HG03469 (cell line): ENCODE measurements around the gene FOXO6.

Source experiments
- ATAC-seq: cut with Tn5 transposase; IDR thresholded peaks from one replicate; pipeline ENCODE4 v1.9.1; 2021; ENCODE audit warnings: mild to moderate bottlenecking, moderate library complexity, moderate number of reproducible peaks; ENCODE audit not compliant: unreplicated experiment

The FOXO6 gene

DNA sequence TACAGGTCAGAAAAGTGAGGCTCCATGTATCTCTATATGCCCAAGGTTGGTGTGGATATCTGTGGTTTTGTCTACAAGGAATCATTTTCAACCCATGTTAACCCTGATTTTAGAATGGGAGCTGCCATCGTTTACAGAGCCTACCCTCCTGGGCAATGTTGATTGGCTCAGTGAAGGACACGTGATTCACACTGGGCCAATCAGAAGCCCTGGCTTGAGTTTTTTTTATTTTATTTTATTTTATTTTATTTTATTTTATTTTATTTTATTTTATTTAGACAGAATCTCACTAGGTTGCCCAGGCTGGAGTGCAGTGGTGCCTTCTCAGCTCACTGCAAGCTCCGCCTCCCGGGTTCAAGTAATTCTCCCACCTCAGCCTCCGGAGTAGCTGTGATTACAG, 35.8 kb downstream of the FOXO6 start:
- no peak for ATAC-seq

DNA sequence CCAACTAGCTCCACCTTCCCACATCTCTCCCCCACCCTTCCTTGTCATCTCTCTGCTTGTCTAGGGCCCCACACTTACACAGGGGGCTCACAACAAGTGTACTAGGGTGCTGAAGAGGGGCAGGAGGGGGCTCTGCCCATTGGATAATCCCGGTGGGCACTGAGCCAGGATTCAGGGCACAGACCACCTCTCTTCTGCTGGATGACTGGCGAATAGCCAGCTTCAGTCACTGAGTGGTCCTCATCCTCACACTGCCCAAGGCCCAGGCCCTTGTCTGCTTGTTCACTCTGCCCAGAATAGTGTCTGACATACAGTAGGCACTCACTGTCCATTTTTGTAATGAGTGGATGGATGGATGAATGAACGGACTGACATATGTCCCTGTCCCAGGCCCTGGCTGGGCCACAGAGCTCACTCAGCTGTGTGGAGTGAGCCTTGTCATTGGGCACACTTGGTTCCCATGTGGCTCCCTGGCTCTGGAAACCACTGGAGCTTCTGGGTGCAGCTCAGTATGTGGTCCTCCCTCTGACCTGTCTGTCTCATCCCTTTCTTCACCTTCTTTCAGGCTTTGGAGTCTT, 36.6 kb downstream of the FOXO6 start:
- no peak for ATAC-seq

- no peak for ATAC-seq
These were observed 38.0 kb downstream of the FOXO6 start for GRCh38 chr1:41399145-41399795.

DNA sequence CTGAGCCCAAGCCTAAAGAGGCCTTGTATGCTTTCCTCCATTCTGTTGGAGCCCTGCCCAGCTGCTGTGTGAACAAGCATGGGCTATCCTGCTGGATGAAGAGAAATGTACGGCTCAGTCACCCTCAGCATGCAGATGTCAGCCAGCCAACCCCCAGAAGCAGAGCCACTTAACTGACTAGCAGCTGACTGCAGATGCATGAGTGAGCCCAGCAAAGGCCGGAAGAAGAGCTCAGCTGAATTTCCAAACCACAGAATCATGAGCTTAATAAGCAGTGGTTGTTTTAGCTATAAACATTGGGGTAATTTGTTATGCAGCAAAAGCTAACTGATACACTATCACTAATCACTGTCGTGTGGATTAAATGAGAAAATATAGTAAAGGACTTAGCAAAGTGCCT, 39.0 kb downstream of the FOXO6 start:
- no peak for ATAC-seq

DNA sequence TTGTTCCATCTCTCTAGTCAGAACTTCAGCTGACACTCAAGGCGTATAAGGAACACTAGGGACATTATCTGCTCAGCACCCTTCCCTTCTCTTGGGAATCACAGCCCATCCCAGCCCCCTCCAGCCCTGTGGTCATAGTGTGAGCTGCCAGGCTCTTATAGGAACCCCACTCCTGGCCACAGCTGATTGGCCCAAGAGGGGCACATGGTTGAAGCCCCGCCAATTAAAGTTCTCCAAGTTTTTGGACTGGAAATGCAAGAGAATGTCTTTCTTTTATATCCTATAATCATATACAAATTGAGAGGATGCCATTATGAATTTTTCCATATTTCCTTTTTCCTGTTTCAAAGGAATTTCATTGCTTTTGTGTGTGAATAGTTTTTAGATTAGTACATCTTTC, 40.7 kb downstream of the FOXO6 start:
- ATAC-seq: no peak

DNA sequence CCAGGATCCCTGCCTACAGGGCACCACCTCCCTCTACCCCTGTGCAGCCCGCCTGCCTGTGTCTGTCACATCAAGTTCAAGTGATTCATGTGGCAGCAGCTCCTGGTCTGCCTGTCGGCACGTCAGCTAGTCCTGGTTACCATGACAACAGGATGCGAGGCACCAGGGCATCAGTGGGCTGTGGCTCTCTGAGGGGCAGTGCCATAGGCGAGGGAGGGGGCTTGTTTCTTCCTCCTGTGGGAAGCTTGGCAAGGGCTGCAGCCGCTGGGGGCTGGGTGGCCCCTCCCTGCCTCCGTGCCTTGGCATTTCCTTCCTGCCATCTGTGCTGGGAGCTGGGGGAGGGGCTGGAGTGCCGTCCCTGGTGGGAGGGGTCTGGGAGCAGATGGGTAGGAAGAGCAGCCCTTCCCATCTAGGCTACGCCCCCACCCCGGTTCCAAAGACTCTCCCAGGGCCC, 43.1 kb downstream of the FOXO6 start:
- no peak for ATAC-seq

GRCh38 chr1:41407664-41408252, 46.5 kb downstream of the FOXO6 start:
- no peak for ATAC-seq

DNA sequence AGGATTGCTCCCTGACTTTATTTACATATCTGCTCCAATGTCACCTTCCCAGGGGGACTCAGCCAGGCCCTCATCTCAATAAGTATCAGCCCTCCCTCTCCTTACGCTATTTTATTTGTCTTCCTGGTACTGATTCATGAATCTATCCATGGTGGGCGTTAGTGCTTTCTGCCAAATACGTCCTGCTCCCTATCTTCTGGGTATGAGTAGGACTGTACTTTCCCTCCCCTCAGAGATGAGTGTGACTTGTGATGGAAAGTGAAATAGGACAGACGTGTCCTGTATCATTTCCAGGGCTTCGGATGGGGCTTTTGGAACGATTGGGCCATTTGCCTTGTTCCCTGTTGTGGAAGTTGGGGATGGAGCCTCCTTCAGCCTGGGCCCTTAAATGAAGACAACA, 47.5 kb downstream of the FOXO6 start:
- no peak for ATAC-seq

GRCh38 chr1:41409825-41410224, 48.6 kb downstream of the FOXO6 start:
- no peak for ATAC-seq

DNA sequence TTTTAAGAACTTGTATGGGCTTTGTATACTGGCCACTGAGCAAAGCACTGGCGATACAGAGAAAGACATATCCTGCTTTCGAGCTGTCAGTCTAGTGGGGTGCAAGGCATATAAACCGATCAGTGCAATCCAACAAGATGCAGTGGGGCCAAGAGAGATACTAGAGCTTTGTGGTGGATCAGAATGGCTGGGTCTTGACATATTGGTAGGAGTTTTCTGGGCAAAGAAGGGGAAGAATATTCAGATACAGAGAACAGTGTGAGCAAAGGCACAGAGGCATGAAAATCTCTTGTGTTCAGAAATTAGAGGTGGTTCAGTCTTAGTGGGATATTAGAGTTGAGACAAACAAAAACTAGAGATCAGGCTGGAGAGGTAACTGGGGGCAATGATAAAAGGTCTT, 49.2 kb downstream of the FOXO6 start:
- ATAC-seq: no peak

GRCh38 chr1:41411229-41411628, 50.0 kb downstream of the FOXO6 start:
- no peak for ATAC-seq

DNA sequence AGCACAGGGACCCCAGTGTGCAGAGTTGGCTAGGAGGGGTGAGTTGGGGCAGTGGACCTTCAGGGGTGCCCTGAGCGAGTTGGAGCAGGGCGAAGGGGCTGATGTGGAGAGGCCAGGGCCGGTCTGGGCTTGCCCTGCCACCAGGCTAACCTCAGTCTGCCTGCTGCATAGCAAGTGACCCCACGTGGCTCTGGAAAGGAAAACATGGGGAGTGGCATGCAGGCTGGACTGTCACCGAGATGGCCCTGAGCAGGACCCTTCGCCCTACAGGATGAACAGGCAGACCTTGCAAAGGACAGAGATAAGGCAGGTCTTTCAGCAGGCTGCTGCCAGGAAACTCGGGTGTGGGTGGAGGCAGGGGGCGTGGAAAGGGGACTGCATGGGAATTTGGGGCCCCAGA, 51.5 kb downstream of the FOXO6 start:
- ATAC-seq: no peak

DNA sequence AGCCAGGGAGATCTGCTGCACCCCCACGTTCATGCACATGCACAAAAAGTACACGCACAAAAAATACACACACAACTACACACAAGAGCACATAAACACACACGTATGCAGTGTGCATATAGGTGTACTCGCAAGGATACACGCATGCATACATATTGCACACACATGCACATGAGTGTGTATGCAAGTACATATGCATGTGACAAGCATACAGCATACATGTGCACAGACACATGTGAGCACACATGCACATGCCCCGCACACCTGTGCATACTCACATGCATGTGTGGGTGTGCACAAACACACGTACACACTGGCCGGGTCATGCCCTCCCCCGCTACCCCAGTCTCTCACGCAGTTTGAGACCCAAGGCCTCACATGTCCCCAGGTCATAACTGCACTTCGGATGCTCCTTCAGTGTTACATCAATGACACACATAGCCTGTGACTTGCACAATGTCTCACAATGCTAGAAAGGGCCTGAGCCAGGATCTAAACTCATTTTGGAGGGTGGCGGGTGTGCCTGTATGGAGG, 52.6 kb downstream of the FOXO6 start:
- ATAC-seq: no peak

DNA sequence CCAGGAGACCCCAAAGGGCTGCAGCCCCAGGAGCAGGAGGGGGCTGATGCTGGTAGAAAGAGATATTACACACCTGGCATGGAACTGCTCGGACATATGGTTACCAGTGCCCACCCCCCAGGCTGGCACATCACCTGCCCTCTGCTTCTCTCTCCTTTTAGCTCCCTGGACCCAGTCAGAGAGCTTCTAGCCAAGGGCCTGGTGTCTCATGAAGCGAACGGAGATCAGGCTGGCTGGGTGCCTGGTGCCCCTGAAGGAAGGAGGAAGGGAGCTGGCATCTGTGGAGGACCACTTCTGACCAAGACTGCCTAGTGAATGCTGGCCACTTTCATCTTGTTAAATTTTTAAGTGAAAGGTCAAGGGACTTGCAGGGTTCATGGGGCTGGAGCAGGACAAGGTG, 53.1 kb downstream of the FOXO6 start:
- no peak for ATAC-seq

DNA sequence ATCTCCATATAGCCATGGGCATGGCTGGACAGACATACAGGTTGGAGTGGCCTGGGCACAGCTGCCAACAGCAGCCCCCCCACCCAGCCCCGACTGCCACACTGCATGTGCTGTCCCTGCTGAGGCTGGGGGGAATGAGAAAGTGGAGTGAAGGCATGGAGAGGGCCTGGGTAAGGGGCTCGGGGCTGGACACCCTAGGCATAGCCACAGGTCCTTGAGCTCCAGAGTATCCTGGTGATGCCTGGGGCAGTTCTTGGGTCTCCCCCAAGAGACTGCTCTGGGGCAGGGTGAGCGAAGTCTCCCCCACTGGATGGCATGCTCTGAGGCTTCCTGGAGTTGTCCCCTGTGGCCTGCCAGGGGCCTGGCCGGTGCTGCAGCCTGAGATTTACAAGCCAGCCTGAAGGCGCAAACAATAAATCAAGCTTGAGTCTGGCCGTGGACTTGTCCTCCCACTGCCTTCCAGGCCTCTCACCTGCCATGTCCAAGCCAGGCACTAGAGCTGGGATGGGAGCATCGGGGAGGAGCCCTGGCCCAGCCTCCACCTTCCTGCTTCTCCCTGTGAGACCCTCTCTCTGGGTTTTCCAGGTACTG, 53.6 kb downstream of the FOXO6 start:
- ATAC-seq: no peak

DNA sequence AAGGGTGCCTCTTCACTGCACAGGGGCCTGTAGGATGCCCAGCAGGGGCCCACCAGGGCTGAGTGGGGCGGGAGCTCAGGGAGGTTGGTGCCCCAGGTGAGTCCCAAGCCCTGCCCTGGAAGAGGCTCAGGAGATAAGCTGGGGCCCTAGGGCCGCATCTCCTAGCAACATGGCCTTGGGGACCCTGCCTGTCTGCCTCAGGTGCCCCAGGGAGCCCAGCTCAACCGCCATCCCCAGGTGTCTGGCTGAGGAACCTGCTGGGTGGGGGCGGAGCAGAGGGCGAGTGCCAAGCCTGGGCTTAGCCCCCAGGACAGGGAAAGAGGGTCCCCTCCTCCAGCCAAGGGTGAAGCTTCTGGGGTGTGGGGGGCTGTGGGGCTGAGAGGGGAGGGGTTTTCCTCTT, 54.8 kb downstream of the FOXO6 start:
- ATAC-seq: no peak

DNA sequence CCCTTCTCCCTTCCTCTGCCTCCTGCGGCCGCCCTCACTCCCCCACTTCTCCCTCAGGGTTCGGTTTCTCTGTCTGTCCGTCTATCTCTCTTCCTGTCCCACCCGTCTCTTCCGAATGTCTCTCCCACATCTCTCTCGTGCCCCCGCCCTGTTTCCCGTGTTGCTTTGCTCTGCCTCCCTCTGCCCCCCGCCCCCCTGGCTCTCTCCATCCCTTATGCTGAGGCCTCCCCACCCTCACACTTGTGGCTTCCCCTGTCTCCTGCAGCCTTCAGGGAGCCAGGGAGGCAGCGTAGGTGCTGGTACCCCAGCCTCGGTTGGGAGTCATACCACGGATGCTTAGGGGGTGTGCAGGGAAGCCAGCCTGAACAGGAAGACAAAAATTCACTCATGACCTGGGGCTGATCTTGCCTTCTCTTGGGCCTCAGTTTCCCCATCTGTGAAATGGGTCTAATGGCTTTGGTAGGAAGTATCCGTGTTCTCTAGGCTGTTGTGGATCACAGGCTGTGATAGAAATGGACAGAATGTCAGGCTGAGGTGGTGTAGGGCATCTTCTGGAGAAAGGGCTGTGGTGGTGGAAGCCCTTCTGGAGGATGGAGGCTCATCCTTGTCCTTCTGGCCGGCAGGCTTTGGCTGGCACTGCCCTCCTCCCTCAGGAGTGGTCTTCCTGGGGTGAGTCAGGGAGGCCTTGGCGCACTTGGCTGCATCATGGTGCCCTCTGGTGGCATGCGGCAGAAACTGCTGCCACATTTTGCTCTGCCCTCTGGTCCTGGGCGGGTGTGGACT, 55.5 kb downstream of the FOXO6 start:
- ATAC-seq: no peak

DNA sequence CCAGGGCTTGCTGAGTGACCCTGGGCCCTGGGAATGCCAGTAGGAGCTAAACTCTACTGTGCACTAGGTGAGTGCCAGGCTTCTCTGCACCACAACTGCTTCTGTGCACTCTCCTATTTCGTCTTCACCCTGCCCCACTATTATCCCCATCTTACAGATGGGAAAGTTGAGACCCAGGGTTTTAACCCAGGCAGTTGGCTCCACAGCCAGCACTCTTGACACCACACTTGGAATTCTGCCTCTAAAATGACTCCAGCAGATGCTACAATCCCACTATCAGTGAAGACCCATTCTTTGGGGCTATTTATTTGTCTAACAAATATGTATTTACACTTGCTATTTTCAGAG, 56.1 kb downstream of the FOXO6 start:
- ATAC-seq: no peak

- ATAC-seq: no peak
These were observed 56.5 kb downstream of the FOXO6 start for GRCh38 chr1:41417746-41418145.

DNA sequence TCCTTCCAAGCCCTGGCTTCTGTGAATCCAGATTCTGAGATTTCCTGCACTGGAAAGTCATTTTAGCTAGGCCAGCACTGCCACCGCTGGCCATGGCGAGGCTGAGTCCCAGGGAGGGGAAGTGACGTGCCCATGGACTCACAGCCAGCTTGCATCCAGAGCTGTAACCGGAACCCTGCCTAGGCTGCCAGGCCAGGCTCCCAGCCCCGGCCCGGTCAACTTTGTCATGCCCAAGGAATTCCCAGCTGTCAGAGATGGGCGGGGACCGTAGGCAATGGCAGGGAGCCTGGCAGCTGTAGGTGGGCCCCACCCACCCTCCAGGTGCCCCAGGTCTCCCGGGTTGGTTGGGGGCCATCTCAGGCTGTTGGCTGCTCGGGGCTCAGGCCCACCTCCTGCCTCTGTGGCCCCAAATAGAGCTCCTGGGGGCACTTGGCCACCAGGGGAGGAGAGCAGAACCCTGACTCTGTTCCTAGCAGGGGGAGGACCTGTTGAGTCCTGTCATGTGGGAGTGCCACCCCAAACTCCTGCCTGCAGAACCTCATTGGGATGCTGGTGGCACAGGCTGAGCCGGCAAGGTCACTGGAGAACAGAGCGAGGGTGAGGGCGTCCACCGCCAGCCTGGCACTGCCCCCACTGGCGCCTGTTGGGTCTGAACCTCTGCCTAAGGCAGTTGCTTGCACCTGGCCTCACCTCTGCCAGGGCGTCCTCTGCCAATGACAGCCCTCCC, 57.8 kb downstream of the FOXO6 start:
- no peak for ATAC-seq
